HL-60/S4 (cell line): ENCODE data around the gene CDKL5.
"Not testable (repeated sequence)": the region's sequence is repeated elsewhere in the genome, so short reads cannot be mapped to it uniquely, and the experiment has no call there.

Experiments
- in situ Hi-C: fragments of 300-500 bp; cut with MboI; formaldehyde crosslinking; loops from 2 replicates; pipeline ENCODE4 v1.14.3; 2022; ENCODE audit warnings: low sequenced_read_pairs

The CDKL5 gene

DNA sequence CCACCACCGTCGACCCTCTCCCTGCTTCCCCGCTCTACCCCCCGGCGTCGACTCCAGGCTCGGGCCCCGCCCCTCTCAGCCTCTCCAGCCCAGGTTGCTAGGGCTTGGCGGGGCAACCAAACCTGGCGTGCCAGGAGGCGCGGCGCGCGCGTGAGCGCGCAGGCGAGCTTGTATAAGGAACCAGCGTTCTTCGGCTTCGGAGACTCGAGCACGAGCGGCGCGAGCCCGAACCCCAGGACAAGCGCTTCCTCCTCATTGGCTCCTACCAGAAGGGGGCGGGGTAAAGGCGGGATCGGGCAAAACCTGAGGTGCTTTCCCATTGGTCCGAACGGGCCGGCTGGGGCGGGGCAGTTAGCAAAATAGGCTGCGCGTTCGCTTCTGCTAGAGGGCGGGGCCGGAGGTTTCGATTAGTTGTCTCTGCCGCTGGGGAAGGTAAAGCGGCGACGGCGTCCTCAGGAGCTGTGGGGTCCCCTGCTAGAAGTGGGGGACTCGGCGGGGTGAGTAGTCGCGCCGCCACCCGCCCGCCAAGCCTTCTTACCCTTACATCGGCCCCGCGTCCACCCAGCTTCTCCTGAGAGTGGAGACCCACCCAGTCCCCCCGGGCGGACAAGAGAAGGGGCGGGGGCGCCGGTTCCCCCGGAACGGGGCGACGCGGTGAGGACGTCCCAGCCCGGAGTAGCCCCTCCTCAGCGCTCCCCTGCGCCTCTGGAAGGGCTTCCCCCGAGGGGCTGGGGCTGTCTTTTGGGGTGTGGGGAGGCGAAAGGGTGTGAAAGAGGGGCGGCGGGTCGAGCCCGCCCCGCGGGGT is at the start of gene CDKL5:
CDKL5 (plus strand) TSS at position 410 of the 805 bp plus-strand sequence. CDS start 81,489 bp downstream, outside the sequence.
- in situ Hi-C loops: no loop called here

DNA sequence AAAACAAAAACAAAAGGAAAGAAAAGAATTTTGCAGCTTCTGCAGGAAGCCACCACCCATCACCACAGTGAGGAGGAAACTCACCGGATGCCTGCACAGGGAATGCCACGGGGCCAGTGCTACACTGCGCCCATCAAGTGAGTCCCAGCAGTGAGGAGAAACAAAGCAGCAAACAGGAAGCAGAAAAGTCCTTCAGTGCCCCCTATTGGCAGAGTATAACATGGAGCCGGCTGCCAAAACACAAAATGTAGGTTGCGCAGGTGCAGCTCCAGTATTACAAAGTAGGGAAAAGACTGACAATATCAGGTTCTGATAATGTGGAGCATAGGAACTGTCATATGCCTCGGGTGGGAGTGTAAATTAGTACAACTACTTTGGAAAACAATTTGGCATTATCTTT is 47.6 kb upstream of the CDKL5 start:
- in situ Hi-C loops: loop anchor here (25.0 kb wide), 1 partner anchor 590 kb away; no protein-coding TSS in a partner anchor

DNA sequence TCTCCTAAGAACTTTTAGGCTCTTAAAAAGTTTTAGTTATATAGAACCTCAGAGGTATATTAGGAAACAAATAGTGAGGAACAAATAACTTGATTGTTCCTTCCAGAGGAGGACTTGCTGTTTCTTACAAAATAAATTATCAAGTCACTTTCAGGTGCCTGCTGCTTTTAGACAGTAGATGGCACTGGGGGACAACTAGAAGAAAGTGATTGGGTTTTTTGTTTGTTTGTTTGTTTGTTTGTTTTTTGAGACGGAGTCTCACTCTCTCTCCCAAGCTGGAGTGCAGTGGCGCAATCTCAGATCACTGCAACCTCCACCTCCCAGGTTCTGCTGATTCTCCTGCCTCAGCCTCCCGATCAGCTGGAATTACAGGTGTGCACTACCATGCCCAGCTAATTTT is 35.4 kb upstream of the CDKL5 start:
- in situ Hi-C loops: loop anchor here (10.0 to 25.0 kb wide), 2 partner anchors 603 to 945 kb away; no protein-coding TSS in a partner anchor

DNA sequence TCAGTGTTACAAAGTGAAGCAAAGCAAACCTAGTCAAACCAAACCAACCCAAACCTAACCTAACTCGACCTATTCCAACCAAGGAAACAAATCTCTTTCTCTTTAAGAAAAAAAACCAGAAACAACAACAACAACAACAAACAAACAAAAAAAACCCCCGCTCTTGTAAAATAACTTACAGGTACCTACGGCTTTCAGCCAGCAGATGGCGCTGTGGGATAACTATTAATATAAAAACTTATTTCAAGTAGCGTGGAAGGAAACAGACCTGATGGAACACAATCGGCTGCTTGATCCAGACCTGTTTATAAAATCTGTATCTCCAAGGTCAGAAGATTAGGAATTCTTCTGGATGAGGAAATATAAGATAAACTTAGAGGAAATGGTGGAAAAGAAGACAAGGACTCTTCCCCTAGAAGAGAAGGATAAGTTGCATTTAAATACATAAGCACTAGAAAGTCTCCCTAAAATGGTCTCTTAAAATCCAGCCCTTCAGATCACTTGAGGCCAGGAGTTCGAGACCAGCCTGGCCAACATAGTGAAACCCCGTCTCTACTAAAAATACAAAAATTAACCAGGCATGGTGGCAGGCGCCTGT is 34.4 kb upstream of the CDKL5 start:
- in situ Hi-C loops: loop anchor here (10.0 to 25.0 kb wide), 2 partner anchors 604 to 944 kb away; no protein-coding TSS in a partner anchor

DNA sequence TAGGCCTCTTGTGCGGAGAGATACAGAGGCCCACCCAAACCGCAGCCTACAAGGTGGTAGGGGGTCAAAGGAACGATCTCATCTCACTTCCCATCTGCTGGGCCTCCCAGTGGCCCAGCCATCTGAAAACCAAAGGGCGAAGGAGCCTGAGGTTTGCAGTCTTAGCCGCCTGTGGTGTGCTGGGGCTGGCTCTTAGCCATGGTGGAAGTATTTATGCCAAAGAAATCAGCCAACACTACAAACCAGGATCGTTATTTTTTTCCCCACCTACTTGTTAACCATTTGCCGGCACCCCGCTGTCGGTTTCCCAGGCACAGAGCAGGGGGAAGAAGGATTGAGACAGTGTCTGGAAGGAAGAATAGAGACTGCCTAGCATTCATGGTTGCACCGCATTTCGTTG is 30.9 kb upstream of the CDKL5 start:
- in situ Hi-C loops: loop anchor here (10.0 to 25.0 kb wide), 2 partner anchors 607 to 940 kb away; no protein-coding TSS in a partner anchor

DNA sequence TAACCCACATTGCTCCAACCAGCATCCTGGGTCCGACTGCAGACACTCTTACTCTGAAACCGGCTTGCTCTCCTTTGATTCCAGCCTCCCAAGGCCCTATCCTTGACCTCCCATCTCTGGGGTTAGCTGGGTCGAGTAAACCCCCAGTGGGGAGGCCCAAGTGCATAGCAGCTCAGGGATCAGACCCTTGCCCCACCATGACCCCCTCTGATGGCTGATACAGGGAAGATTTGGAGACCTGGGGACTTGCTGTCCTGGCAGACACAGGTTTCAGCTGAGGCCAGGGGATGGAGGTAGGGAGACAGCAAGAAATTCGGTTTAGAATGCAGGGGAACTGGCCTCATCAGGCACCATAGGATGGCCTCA is 23.6 kb upstream of the CDKL5 start:
- in situ Hi-C loops: no loop called here

DNA sequence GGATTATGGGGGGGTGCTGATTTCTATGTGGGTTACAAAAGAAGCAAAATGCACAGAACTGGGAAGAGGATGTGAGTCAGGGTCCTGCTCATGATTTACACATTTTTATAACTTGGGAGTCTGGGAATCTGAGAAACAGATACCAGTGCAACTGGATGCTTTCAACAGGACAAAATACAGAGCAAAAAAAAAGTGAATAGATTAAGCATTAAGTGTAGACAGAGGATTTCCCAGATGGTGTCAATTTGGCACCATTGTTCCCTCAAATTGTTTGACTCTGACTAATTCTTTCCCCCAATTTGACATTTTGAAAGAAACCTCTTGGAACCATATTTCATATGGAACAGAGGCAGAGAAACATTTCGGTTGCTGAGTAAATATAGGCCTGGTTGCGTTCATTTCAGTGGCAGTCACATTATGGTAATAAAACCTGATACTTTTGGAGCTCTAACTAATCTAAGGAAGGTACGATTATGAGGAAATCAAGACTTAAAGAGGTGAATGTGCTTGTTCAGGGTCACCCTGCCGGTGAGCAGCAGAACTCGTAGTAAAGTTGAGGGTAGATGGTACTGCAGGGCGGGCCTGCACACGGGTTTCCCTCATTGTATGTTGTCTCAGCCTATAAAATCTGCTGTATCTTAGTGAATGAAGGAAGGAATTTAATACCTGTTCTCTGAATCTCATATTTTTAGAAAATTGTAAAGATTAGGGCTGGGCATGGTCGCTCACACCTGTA is 18.7 kb upstream of the CDKL5 start:
- in situ Hi-C loops: no loop called here

DNA sequence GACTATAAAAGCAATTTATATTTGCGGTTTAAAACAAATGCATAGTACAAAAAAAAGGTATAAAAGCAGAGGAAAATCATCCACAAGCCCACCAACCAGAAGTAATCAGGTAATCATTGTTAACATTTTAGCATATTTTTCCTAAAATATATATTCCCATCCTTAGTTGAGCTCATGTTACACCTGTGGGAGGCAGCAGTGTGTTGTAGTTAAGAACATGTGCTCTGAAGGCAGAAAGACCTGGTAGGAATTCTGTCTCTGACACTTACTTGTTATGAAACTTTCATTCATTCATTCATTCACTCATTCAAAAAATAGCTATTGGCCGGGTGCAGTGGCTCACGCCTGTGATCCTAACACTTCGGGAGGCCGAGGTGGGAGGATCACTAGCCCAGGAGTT is 15.4 kb upstream of the CDKL5 start:
- in situ Hi-C loops: no loop called here

DNA sequence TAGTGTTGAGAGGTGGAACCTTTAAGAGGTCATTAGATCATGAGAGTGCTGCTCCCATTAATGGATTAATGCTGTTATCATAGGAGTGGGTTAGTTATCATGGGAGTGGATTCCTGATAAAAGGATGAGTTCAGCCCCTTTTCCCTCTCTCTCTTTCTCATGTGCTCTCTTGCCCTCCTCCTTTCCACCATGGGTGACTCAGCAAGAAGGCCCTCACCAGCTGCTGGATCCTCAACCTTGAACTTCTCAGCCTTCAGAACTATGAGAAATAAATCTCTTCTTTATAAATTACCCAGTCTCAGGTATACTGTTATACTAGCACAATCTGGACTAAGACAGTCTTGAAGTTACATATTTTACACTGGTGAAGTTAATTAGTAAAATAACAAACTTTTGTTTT is 10.0 kb upstream of the CDKL5 start:
- in situ Hi-C loops: no loop called here

DNA sequence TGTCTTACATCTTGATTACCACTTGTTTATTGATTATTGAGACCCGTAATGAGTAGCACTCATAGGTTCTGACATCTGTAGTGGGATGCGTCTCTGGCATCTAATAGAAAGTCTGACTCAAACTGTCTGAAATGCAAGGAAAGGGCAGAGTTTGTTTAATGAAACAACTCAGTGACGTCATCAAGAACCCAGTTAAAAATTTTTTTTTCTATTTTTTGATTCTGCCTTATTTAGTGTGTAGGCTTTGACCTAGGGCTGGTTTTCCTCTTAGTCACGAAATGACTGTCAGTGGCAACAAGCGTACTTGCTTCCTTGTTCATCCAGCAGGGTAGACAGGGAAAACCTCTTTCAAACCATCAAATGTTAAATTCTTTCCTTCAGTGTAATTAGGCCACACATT is 3.1 kb upstream of the CDKL5 start:
- in situ Hi-C loops: no loop called here

DNA sequence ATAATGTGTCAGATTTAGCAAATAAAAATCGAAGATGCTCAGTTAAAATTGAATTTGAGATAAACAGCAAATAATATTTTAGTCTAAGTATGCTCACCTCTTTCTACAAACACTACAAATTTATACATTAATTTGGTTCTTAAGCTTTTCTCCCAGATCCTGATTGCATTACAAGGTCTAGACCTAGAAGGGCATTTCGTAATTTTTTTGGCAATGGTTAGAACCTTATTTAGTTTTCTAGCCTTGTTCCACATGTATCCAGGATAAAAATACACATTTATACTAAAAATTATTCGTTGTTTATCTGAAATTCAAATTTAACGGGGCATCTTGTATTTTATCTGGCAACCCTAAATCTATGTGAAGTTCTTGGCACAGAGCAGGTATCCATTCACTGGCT is 2.5 kb upstream of the CDKL5 start:
- in situ Hi-C loops: no loop called here

DNA sequence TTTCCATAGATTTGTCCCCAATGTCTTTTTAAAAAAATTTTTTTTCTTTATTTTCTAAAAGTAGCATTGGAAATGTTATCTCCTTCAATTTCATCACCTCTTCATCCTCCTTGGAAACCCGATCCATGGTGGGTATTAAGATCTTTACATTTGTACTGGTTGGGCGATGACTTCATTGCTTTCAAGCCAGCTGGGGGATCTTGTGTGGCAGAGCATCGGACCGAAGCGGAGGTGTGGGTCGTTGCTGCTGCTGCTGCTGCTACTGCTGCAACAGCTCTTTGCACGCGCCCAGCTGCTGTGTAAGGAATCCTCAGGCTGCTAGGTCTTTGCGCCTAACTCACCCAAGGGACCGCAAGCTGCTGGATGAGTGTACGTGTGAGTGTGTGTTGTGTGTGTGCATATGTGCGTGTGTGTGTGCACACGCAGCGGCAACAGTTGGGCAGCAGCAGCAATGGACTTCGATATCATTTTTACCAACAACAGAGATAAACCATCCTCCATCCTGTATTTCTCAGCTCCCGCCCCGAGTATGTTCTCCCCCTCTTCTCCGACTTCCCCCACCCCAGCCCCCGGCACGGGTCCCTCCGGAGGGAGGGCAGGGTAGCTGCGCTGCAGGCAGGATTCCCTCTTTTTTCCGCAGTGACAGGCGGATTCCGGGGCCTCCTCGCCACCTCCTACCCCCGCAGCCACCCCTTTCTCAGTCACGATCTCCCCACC is 768 bp upstream of the CDKL5 start:
- in situ Hi-C loops: no loop called here

DNA sequence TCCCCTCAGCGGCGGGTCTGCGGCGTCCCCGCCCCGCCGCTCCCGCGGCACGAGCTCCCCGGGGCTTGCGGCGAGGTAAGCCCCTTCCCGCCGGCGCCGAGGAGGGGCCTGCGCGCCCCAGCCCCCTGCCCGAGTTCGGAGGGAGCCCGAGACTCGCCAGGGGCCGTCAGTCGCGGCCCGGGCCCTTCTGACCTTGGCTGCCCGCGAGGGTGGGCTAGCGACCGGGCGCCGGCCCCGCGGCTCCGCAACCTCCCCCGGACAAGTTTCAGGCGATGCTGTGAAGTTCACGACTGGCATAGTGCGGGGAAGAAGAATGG is 554 bp downstream of the CDKL5 start:
- in situ Hi-C loops: no loop called here

DNA sequence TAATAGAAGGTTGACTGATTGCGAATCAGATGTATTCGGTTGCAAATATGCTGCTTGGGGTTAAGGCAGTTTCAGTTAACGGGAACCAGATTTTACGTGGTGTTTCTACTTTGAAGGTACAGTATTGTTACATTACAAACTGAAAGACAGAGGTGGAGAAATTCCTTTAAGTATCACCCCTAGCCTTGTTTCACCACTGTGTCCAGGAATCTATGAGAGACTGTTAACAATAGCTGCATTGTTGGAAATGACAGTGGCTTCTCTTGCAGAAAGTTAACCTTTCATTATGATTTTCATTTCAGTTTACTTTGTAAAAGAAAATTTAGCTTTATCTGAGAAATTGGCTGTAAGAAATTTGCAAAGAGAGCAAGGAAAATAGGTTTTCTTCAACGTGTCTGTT is 2.6 kb downstream of the CDKL5 start:
- in situ Hi-C loops: no loop called here

DNA sequence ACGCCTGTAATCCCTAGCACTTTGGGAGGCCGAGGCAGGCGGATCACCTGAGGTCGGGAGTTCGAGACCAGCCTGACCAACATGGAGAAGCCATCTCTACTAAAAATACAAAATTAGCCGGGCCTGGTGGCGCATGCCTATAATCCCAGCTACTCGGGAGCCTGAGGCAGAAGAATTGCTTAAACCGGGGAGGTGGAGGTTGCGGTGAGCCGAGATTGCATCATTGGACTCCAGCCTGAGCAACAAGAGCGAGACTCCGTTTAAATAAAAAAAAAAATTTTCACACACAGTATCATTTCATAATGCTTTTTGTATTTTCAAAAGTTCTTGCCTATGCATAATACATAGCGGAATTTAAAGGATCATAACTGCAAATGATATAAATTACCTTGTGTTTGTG is 7.9 kb downstream of the CDKL5 start:
- in situ Hi-C loops: not testable (repeated sequence)

DNA sequence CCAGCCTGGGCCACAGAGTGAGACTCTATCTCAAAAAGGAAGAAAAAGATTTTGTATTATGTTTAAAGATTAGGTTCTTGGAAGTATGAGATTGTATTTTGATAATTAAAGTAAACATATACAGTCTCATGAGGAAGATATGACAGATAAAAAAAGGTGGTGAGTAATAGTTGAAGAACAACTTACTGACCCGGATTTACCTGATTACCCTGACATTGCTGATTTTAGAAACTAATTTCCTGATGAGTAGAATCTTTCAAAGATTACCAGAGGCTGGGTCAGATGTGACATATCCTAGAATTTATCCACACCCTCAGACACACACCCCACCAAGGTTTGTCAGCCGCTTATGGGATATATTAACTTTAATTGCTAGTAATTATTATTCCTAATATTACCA is 9.5 kb downstream of the CDKL5 start:
- in situ Hi-C loops: no loop called here

DNA sequence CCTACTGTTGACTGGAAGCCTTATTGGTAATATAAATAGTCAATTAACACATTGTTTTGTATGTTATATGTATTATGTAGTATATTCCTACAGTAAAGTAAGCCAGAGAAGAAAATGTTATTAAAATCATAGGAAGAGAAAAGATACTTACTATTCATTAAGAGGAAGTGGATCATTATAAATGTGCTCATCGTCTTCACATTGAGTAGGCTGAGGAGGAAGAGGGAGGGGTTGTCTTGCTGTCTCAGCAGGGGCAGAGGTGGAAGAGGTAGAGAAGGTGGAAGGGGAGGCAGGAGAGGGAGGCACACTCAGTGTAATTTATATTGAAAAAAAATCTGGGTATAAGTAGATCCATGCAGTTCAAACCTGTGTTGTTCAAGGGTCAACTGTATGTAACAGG is 10.6 kb downstream of the CDKL5 start:
- in situ Hi-C loops: no loop called here

DNA sequence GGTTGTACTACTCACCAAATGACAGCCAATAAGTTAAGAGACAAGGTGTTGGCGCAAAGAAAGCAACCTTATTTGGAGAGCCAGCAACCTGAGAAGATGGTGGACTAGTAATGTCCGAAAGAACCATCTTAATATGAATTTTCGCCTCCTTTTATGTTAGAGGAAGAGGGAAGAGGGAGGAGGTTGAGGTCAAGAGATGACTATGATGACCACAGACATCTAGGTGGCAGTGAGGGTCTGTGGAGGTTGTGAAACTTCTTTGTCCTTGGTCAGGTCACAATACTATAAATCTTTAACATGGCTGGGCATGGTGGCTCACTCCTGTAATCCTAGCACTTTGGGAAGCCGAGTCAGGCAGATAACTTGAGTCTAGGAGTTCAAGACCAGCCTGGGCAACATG is 15.4 kb downstream of the CDKL5 start:
- in situ Hi-C loops: no loop called here

DNA sequence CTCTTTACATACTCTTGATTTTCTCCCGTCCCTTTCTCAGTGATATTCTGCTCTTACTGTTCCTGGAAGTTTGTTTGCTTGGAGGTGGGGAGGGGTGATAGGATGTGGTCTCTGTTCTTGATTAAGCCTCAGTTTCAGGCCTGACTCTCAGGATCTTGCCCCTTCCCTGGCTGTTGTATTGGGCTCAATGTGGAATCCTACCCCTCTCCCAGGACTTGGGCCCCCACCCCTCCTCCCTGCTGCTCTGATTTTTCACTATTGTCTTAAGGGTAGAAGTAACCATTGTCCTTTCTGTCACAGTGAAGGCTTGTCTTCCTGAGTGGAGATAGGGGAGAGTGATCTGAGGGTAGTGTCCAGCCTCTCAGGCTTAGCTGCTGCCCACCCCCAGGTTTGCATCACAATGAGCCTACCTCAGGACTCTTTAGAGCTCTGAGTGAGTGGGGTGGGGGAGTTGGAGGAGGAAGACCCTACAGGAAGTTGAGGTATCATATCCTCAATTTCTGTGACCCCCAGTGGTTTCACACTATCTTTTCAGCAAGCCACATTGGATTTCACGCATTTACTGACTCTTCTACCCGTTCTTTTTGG is 16.5 kb downstream of the CDKL5 start:
- in situ Hi-C loops: no loop called here

DNA sequence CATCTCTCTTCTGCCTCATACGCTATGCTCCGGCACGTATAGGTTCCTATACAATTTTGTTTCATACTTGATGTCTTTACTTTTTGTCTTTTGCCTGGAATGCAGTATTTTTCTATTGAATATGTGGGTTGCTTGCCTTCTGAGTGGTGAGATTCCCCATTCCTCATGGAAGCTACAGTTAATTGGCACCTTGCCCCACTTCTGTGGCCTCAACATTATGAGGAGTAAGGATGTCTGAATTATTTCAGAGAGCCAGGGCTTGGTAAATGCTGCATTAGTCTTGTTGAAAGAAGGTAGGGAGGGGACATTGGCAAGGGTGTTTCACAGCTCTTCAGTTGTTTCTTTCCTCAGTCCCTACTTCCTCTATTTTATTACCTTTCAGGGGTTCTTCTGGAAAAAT is 23.0 kb downstream of the CDKL5 start:
- in situ Hi-C loops: no loop called here

DNA sequence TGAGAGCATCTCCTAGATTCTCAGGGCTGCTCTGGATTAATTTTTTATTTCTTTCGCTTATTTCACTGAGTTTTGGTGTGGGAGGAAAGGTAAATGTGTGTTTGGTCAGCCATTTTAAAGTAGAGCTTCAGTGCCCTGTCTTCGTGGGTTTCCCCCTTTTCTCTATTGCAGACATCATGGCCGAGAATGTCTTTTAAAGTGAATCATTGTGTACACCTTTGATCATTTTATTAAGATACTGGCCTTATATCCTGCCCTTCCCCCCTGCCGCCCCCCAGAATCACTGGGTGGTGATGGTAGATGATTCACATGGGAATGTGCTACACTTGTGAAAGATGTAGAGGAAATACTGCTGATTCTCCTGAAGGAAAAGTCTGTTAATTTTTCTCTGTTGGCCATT is 23.8 kb downstream of the CDKL5 start:
- in situ Hi-C loops: no loop called here
